HEK293T (cell line): ENCODE results near the gene FGFR3.

Experiments
- BHLHE40 ChIP-seq: fragments of 450-650 bp; IDR thresholded peaks from 2 replicates; pipeline ENCODE4 v1.6.1; 2016; ENCODE audit warnings: mild to moderate bottlenecking, moderate library complexity, borderline replicate concordance
- SP1 ChIP-seq: fragments of 450-650 bp; IDR thresholded peaks from 2 replicates; pipeline ENCODE4 v1.6.1; 2017

DNA sequence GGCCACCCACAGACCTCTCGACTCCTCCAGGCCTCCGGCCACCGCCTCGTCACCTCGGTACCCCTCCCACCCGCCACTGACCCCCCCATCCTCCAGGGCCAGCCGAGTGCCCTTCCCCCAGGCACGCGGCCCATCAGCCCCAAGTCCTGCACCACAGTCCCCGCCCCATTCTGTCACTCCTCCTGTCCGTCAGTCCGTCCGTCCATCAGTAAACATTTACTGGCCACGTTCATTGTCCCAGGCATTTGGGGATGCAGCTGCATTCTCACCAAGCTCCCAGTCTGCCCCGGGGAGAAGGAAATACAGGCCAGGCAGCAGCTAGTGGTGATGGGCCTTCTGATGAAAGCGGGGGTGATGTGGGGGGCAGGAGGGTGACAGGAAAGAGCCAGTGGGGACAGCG, 35.3 kb upstream of the FGFR3 start:
- no peak for TF ChIP-seq BHLHE40
- no peak for TF ChIP-seq SP1
